NCI-H2196 (cell line): ENCODE measurements around the gene NOP9.
"Not testable (repeated sequence)": the region's sequence is repeated elsewhere in the genome, so short reads cannot be mapped to it uniquely, and the experiment has no call there.

Experiments used
- DNase-seq: peaks from one replicate; lab custom pipeline; 2025; ENCODE audit not compliant: unreplicated experiment; lab: John Stamatoyannopoulos, UW

NOP9 gene

DNA sequence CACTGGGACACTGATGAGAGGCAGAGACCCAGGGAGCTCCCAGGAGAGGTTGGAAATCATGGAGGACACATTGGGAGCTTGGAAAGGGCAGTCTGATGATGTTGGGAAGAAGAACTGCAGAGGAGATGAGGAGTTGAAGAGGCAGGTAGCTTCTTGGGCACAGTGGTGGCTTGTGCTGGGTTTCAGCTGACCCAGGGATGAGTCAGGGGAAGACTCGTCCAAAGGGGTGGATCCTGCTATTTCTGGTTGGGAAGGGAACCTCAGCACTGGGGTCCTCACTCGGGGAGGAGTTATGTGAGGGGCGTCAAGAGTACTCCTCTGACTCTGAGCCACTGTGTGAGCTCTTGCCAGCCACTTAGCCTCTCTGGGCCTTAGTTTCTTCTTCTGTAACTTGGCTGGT lies 23.7 kb downstream of the NOP9 start:
- no peak for DNase-seq

DNA sequence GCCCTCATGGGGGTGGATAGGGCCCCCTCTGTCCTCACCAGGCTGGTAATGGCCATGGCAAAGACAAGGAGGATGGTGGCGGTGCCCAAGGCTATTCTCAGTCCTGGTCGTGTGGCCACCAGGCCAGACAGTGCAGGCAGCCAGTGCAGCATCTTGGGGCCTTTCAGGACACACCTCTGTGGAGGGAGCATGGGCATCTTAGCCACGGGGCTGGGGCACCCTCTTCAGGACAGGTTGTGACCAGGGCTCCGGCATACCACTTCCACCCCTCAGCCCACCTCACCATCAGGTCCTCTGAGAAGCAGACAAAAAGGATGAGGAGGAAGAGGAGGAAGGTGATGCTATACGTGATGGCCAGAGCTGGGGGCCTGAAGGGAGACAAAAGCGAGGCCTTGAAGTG lies 24.4 kb downstream of the NOP9 start:
- no peak for DNase-seq

DNA sequence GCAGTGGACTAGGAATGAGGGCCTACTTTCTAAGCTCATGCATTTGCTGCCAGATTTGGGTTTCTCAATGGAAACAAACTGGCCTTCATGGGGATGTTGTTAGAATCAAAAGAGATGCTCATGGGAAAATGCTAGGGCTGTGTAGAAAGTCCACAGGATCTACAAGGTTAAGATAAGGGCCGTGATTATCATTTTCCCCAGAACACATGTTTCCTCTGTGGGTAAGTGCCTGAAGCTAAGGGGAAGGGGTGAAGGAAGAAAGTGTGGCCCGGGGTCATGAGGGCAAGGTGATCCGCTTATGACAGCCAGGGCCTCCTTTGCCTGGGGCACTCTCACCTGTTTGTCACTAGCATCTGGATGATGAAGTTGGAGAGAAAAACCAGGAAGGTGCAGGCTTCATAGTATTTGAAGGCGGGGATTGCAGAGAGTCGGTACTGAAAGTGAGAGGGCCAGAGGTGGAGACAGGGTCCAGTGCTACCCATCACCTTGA lies 25.4 kb downstream of the NOP9 start:
- no peak for DNase-seq

DNA sequence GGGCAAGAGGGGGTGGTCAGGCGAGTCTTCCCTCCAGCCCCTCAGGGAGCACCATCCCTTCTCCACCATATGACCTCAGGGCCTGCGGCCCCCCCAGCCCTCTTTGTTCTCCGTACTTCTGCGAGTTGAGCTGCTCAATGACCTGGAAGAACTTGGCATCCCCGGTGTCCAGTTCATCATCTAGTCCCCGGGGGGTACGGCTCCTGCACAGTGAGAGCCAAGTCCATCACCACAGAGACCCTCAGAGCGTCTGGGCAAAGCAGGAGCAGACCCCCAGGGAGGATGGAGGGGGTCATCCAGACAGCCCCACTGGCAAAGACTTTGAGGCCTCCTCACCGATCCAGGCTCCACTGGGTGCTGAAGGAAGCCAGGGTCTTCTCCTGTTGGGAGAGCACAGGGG lies 26.3 kb downstream of the NOP9 start:
- no peak for DNase-seq

DNA sequence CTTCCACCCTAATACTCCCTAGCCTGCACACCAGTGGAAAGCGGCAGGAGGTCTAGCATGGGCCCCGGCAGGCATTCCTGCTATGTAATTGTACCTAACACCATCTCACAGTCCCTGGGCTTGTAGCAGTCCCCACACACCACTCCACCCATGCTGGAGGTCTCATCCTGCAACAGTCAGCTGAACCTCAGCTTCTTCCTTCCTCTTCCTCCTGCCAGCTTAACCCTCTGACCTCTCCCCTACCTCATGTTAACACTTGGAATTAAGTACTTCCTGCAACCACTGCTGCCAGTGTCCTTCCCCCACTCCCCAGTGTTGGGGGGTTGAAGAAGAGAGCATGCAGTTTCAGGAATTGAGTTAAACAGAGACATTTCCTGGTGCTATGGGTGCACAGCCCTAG lies 27.7 kb downstream of the NOP9 start:
- no peak for DNase-seq

DNA sequence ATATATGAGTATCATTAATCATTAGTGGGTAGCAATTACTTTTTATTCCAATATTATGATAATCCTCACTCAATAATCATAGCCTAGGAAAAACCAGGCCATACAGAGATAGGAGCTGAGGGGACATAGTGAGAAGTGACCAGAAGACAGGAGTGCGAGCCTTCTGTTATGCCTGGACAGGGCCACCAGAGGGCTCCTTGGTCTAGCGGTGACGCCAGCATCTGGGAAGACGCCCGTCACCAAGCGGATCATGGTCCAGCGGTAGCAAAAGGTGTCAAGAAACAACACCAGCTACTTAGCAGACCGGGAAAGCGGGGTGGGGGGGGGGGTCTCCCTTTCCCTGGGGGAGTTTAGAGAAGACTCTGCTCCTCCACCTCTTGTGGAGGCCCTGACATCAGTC lies 28.3 kb downstream of the NOP9 start:
- not testable (repeated sequence) for DNase-seq

DNA sequence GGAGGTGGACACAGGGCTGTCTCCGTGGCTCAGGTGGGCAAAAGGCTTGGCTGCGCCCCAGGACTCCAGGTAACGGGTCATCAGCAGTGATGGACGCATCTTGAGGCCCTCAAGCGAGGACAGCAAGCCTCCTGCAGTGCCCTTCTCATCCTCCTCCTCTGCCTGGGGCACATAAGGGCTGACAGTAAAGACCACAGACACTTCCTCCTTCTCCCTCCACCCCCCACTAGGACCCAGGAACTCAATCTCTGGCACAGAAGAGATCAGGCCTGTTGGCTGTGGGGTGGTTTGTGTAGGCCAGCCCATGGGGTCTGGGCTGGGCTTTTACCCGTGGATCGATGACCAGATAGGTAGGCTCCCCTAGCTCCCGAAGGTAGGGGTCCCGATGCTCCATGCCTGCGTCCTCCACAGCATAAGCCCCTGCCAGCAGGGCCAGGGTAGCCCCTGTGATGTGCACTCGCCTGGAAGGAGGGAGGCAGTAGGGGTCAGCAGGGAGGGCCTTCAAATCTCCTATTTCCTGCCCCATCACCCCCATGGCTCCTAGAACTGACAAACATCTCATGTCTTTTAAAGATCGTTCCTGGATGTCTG lies 29.5 kb downstream of the NOP9 start:
- no peak for DNase-seq

DNA sequence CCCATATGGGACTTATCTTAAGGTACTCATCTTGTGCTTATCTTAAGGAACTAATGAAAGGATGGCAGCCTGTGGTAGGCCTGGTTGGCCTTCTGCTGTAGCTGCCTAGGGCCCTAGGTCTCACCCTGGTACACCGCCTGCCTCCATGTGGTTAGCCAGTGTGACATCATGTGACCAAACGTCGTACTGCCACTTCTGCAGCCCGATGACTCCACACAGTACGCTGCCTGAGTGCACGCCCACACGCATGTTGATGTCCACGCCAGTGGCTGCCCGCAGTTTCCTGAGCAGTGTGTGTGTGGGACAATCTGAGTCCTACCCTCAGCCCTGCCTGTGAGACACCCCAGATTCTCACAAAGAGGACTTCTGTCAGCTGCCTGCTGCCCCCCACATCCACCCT lies 30.1 kb downstream of the NOP9 start:
- DNase-seq, result no peak

DNA sequence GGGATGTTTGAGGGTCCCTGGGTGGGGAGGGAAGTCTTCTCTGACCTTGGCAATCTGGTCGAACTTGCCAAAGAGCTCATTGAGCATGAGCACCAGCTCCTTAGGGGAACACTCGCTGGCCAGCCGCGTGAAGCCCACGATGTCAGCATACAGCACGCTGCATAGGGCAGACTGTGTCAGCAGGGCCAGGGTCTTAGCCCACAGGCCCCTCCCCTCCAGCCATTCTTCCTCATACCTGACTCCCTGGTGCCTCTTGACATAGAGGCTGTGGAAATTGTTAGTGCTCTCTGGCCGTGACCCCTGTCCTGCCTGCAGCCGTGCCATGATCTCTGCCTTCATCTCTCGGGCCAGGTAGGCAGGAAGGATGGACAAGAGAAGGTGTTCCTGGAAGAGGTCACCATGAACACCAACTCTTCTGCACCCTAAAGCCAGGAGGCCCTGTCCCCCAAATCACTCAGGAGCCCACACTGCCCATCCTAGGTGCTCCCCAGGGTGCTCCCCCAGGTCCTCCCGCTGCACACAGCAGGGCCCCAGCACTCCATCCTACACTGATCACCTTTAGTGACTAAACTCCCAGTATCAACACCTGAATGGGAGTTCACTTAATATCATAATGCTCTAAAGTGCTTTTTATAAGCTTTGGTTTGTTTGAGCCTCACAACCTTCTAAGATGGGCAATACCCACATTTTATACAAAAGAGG lies 31.5 kb downstream of the NOP9 start:
- no peak for DNase-seq

DNA sequence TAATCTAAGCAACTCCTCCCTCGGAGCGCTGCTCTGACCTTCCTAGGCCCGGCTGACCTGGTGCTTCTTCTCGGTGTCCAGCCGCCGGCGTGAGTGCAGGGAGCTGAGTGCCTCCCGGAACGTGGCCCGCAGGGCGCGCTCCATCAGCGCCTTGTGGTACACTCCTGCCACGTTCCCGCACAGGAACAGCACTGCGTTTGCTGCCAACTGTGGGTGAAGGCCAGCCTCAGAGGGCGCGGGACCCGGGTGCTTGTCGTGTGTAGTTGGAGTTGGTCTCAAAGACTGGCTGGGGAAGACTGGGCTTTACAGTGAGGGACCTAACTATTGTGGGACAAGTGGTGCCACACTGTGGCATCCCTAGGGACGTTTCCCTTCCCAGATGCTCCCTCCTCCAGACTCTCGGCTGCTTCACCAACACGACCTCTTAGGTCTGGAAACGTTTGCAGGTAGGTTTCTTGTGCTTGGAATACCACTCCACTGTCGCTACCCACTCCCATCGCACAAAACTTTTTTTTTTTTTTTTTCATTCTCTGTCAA lies 32.1 kb downstream of the NOP9 start:
- DNase-seq, result no peak

DNA sequence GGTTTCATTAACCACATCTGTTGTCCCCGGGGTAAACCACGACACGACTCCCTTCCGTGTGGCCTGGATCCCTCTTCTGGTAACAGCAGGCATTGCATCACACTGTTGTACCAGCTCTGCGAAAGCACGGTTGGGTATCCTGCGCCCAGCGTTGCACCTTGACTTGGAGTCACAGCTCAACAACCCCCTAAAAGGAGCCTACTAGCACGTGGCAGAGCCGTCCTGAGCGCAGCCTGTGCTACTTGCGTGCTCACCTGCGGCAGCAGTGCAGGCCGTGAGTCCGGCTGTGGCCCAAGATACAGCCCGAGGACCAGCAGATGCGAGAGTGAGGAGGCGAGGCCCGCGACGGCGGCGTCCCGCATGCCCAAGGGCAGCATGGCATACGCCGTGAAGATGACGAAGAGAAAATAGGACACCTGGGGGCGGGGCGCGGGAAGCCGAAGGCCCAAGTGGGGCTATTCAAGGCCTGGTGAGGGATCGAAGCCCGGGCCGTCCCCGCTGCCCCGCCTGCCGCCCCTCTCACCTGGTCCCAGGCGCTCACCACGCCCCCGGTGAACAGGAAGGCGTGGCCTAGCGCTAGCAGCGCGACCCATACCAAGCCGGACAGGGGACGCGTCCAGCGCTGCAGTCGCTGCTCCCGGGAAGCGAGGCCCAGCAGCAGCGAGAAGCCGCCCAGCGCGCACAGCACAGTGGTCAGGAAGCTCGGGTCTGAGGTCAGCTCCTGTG lies 32.8 kb downstream of the NOP9 start:
- DNase-seq, result peak; percentile 35

DNA sequence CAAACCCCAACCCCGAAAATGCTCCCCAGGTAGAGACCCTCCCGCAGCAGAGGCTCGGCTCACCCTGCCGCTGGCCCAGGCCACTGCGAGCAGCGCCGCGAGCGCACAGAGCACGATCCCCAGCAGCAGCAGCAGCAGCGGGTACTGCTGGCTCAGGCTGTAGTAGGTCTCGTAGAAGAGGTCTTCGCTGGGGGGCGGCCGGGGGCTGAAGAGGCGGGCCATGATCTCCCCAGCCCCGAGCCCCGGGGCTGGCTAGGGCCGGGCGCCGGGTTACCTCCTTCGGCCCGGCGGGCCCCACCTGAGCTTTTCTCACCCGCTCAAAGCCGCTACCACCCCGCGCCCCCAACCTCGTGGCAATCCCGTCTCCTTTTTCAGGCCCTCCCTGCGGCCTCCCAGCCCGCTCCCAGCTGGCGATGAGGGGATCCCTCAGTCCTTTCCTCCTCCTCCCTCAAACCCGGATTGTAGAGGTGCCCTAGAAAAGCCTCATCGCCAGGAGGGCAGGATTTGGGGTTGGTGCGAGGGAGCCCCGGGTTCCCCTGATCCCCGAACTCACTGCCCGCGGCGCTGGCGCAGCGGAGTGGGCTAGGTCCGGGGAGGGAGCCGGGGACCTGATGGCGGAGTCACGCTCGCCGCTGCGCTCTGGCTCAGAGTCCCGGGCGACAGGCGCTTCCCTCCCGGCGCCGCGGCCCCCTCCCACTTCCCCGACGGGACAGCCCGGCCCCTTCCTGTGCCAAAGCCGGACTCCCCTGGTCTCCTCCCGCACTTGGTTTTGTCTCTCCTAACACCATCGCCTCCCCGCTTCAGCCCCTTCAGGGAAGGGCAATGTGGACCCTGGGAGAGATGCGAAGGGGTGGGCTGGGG lies 35.0 kb downstream of the NOP9 start, which contains the start of gene ADCY4:
Gene ADCY4 (minus strand): TSS at position 641 of the 861 bp plus-strand sequence. CDS start 419 bp downstream, at position 222.
- DNase-seq, result no peak

DNA sequence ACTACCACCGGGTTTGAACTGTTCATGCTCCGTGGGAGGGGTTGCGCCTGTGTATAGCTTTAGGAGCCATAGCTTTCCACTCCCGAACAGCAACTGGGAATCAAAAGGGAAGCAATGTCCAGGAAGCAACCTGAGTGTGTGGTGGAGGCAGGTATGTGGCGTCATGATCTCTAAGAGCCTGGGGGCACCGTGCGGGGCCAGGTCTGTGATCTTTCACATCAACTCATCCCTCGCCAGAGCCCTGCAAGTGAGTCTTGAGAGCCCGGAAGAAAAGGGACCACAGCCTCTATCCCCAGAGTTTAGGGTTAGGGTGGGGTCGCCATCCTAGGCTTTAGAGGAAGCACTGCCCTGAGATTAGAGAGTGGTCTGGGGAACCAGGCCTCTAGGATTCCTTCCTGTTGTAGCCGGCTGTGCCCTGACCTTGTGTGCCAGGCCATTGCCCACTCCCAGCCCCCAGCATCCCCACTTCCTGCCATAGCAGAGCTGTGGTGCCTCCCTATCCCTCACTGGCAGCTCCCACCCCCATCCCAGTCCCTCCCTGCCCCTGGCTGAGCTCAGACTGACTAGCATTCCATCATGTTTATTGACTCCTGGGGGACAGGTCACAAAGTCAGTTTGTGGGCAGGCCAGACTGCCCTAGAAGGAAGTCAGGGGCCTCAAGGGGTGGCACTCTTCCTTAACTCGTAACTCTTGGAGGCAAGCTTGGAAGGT lies 36.0 kb downstream of the NOP9 start:
- DNase-seq, result no peak

DNA sequence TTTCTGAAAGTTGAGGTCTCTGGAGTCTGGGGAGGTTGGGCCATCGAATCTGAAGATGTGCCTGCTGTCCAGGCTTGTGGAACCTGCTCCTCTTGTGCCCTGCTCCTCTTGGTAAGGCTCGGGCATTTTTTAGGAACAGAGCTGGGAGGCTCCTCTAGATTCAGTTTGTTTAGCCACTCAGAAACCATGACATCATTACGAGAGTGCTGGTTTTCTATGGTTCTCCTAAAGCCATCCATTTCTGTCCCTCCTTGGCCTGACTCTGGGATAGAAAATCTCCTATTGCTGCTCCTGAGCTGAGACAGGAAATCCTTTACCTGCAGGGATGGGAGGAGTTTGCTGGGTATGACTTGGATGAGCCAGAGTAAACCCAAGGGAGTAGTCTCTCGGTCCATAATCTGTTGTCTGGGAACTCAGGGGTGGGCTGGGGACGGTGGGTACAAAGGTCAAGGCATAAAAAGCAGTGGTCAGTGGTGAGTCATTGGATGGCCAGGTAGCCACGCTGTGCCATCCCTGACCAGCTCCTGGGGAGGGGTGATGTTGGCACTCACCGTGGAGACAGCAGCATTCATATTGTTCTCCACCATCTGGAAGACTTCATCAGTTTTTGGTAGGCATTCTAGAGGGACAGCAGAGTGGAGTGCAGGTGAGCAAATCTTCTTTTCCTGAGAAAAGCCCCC lies 37.6 kb downstream of the NOP9 start:
- DNase-seq, result no peak

DNA sequence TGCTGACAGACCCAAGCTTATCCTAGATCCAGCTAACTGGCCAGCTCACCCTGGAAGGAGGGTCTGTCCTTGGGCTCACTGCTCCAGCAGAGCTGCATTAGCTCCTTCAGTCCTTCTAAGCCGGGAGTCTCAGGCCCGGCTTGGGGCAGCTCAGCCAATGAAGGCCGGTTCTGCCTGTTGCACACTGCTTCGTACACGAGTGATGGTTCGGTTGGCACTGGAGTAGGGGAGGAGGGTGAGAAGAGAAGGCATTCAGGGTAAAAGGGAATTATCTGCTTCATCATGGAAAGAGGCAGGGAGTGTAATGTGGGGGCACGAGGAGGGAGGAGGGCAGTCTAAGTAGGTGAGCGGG lies 38.1 kb downstream of the NOP9 start:
- no peak for DNase-seq

DNA sequence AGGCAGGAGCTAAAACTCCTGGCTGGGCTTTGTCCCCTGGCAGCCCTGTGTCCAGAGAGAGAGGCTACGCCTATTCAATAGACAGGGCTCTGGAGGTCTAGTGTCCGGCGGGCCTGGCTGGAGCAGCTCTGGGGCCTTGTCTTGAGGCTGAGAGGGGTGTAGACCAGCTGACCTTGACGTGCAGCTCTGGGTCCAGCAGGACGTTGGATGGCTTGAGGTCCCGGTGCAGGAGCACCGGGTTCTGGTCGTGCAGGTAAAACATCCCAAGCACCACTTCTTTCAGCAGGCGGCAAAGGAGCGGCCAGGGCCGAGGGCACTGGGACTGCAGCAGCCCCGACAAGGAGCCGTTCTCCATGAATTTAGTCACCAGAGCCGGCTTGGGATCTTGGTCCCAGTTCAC lies 39.2 kb downstream of the NOP9 start:
- no peak for DNase-seq

DNA sequence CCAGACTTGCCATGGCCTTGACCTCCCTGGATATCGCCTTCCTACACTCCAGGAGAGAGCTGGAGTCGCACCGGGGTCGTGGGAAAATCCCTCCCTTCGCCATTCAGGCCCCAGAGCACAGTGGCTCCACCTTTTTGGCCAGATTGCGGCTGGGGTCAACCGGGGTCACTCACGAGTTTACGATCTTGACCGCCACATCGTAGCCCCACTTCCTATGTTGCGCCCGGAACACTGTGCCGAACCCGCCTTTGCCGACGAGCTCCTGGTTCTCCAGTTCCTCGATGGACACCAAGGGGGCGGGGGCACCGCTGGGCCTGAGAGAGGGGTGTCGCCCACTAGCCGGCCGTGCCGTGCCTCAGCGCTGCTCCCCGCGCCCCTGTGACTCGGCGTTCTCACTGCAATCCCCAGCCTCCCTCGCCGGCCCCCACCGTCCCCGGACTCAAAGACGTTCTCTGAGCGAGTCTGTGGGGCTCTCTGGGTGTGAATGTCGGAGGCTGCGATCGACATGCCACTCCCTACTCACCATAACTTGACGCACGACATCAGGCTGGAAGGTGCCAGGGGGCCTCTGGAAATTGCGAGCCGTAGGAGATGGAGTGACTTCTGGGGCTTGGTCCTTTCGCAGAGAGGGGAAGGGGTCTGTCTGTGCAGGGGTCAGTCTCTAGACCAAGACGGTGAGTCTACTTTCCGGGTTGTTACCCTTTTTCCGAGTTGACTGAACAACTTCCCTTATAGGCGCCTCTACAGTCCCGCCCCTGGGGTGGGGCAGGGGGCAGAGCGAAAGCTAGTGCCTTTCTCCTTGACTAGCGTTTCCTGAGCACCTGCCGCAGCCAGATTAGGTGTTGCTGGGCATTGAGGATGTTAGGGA lies 39.9 kb downstream of the NOP9 start, which contains the start of gene RIPK3:
Gene RIPK3 (minus strand): TSS at position 708 of the 868 bp plus-strand sequence. CDS start 165 bp downstream, at position 543.
- no peak for DNase-seq

DNA sequence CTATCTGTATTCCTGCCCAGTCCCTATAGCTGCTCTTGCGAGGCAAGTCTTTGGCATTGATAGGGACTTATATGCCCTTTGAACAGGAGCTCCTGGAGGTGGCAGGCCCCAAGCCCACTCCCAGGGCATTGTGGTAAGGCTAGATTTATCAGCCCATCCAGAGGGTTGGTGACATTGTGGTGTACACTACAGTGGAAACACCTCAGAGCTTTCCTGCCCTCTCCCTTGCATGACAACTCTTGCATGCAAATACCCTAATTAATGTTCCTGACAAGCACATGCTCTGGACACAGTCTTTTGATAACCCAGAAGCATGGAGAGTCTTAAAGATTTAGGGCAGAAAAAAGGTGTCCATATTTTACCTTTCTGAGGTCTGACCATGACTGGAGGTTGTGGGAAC lies 41.0 kb downstream of the NOP9 start:
- no peak for DNase-seq

DNA sequence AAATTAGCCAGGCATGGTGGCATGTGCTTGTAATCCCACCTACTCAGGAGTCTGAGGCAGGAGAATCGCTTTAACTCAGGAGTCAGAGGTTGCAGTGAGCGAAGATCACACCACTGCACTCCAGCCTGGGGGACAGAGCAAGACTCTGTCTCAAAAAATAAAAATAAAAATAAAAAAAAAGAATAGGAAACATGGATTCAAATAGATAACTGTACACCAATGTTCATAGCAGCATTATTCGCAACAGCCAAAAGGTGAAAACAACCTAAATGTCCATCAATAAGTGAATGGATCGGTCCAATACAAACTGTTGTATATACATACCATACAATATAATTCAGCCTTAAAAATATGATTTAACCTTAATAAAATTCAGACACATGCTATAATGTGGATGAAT lies 43.2 kb downstream of the NOP9 start:
- no peak for DNase-seq
